ENCODE results near the gene C19orf81.

The C19orf81 gene

GRCh38 chr19:50659318-50660087 is 10.3 kb downstream of the C19orf81 start:
- no peak for DNase-seq

DNA sequence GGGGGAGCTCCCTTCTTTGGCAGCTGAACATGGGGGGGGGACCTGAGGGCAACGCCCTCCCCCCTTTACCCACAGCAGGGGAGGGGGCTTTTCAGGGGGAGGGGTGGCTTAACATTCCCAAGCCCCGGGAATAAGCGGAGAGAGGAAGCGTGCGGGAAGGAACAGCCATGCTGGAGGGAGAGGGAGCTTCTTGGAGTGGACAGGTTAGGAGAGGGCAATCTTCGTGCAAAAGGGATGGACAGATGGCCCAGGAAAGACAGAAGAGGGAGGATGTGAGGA is 10.8 kb downstream of the C19orf81 start:
- no peak for DNase-seq

DNA sequence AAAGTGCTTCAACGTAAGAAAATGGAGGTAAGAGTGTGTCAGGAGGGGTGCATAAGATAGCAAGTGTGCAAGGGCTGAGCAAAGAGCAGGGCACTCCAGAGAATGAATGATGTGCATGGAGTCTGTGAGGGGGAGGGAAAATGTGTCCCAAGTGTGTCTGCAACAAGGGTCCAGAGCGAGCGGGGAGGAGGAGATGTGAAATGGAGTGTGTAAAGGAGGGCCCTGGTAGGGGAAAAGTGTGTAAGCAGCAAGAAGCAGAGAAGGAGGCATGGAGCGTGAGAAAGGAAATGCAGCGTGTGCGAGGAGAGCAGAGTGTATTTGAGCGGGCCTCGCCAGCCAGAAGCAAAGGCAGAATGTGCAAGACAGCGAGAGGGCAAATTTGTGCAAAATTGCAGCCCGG is 11.8 kb downstream of the C19orf81 start:
- DNase-seq, result no peak

- no peak for DNase-seq
These were observed 12.8 kb downstream of the C19orf81 start for GRCh38 chr19:50661766-50662650.

GRCh38 chr19:50662651-50663481 is 13.6 kb downstream of the C19orf81 start:
- no peak for DNase-seq

GRCh38 chr19:50663482-50663790 is 14.2 kb downstream of the C19orf81 start:
- DNase-seq, result peak in 1 of 2 experiments; percentile 24

- no peak for DNase-seq
These were observed 15.0 kb downstream of the C19orf81 start for GRCh38 chr19:50664204-50664603.

DNA sequence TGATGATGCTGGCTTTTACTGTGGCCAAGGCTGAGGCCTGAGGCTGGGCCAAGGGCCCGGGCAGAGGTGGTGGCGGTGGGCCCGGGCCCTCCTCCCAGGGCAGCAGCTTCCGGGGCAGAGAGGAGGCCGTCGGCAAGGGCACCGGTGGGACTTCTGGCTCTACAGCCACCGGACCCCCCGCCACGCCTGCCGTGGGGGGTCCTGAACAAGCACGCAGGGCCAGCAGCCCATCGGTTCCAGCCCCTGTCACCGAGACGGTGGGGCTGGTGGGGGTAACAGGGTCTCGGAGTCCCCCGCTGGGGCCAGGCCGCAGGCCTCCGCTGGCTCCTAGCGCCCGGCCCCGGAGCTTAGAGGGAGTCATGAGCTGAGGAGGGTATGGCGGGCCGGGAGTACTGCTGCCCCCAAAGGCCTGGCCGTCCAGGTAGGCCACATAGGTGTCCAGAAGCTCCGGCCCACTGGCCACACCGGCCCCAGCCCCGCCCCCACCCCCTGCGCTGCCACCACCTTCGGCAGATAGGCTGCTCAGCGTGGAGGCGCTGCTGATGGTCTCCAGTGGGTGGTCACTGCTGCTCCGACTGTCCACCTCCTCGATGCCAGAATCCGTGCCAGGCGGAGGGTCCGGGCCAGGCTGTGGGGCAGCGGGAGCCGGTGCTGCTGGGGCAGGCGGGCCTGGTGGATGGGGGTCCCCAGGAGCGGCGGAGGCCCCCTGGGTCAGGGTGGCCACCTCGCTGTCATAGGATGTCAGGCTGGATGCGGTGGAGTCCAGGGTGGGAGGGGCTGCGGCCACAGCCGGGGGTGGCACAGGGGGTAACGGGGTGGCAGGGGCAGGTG is 17.3 kb downstream of the C19orf81 start:
- DNase-seq, result no peak

- no peak for DNase-seq
These were observed 18.0 kb downstream of the C19orf81 start for GRCh38 chr19:50667177-50667758.

GRCh38 chr19:50667759-50668231 is 18.6 kb downstream of the C19orf81 start:
- DNase-seq, result no peak

GRCh38 chr19:50668416-50668815 is 19.2 kb downstream of the C19orf81 start:
- no peak for DNase-seq

GRCh38 chr19:50668879-50669278 is 19.6 kb downstream of the C19orf81 start:
- no peak for DNase-seq

DNA sequence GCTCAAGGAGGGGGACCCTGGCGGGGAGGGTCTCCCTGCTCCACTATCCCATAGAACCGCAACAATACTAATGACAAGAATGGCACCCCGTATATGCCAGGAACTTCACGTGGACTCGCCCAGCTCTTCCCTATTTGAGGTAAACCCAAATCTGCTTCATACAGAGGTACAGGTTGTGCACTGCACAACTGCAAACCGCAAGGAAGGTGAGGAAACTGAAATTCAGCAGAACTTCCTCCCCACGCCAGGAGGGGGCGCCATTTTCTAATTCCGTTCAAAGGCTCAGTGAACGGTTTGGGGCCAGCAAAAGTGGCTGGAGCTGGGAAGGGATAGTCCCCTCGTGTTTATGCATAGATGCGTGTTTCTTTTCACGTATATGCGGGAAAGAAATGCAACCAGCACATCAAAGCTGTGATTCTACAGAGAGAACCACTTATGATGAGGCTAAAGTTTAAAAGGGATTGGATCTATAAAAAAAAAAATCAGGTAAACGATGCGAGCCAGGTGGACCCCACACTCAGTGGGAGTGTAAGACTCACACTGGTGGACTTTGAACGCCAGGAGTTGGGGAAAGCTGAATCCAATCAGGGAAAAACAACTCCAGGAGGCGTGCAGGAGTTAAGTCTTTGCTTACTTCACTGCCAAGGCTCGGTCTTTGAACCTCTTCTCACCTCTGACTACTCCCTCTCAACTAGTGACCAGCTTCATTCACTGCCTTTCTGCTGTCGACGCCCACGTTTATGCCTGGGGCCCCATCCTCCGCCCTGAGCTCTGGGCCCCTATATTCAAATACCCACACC is 20.3 kb downstream of the C19orf81 start:
- DNase-seq, result peak; percentile 17 to 33

GRCh38 chr19:50670102-50670380 is 20.8 kb downstream of the C19orf81 start:
- DNase-seq, result no peak

DNA sequence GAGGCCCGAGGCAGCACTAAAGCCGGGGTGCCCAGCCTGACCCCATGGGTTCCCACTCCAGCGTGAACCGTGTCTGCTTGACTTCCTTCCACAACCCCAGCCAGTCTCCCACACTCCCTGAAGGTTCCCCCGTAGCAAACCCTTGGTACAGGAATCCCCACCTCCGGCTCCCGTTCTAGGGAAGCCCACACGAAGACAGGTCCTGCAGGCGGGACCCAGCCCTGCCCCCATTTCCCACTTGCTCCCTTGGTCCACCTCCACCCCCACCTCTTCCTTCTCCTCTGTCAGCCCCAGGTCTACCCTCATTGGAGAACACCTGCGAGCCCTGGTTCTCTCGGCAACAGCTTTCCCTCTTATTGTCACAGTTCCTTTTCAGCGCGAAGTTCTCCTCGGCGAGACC is 23.9 kb downstream of the C19orf81 start:
- DNase-seq, result no peak

DNA sequence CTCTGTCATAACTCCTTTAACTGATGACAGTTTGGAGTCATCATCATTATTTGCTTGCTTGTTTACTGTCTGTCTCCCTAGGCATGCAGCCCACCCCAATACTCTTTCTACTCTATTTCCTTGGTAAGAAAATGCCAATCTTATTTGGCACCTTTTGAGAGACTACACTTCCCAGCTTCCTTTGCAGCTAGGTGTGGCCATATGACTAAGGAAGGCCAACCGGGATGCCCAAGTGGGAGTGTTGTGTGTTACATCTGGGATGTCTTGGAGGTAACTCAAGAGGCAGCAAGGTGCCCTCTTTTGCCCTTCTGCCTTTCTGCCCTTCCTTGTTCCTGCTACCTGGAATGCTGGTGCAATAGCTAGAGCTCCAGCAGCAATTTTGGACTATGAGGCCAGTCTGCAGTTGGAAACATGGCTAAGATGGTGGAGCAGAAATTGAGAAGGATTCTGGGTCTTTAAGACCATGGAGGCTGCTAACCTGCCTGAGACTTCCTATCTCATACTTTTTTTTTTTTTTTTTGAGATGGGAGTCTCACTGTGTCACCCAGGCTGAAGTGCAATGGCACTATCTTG is 27.5 kb downstream of the C19orf81 start:
- no peak for DNase-seq

GRCh38 chr19:50677636-50678035 is 28.4 kb downstream of the C19orf81 start:
- no peak for DNase-seq

DNA sequence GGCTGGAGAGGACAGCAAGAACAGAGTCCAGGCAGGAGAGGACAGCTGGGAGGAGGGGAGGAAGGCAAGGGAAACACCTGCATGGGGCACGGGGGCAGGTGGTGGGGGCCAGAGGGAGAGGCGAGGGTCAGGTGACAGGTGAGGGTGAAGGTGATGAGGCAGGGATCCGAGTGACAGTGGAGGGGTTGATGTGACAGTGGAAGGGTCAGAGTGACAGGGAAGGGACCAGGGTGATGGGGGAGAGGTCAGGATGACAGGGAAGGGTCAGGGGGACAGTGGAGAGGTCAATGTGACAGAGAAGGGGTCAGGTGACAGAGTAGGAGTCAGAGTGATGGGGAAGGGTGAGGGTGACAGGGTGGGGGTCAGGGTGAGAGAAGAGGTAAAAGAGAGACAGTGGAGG is 29.1 kb downstream of the C19orf81 start:
- DNase-seq, result no peak

DNA sequence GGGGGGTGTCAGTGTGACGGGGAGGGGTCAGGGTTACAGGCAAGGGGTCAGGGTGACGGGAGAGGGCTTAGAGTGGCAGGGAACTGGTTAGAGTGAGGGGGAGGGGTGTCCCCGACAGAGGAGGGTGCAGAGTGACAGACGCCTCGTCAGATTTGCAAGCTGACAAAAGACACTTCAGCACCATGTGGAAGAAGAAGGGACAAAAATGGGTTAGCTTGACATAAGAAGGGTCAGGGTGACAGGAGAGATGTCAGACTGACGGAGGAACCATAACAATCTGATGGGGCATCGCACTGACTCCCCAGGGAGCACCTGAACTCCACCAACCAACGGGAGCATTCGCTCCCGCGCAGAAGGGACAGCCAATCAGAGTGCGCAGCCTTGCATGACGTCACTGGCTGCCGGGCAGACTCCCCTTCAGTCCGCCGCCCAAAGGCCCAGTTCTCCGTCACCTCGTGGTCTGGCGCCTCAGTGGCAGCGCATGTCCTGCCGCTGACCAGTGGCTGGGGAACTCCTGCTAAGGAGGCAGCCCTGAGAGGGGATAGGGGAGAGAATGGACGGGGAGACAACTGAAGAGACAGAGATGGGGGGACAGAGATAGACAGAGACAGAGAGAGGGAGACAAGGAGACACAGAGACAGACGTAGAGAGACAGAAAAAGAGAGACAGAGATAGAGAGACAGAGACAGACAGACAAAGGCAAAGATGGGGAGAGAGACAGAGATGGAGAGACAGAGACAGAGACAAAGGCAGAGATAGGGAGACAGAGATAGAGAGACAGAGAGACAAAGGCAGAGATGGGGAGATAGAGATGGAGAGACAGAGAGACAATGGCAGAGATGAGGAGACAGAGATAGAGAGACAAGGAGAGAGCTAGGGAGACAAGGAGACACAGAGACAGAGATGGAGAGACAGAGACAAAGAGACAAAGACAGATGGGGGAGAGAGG is 30.2 kb downstream of the C19orf81 start:
- DNase-seq, result no peak

Data from AML-193 (cell line).